PC-9 (cell line): ENCODE data around the gene TTC28.
"Not testable (repeated sequence)": the region's sequence is repeated elsewhere in the genome, so short reads cannot be mapped to it uniquely, and the experiment has no call there.

ENCODE experiments used
- EZH2 ChIP-seq: fragments of 200-600 bp; sonication (generic); IDR thresholded peaks from 2 replicates; pipeline ENCODE4 v1.8.0; 2017; ENCODE audit warnings: antibody characterized with exemption, low read depth
- TF ChIP-seq, protein P1 (sequence below): fragments of 200-600 bp; sonication (generic); conservative IDR thresholded peaks from 2 replicates; pipeline ENCODE4 v1.6.1; 2017; ENCODE audit warnings: mixed run types, antibody characterized with exemption, mild to moderate bottlenecking, moderate library complexity

DNA sequence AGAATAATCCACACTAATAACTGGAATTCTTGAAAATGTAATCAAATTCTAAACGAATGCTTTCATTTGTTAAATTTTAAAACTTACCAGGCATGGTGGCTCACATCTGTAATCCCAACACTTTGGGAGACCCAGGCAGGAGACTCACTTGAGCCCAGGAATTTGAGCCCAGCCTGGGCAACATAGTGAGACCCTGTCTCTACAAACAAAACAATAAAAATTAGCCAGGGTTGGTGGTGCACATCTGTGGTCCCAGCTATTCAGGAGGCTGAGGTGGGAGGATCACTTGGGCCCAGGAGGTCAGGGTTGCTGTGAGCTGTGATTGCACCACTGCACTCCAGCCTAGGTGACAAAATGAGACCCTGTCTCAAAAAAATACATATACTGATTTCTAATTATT, 212.6 kb downstream of the TTC28 start:
- TF ChIP-seq EZH2 = not testable (repeated sequence)
- TF ChIP-seq, protein P1, sequence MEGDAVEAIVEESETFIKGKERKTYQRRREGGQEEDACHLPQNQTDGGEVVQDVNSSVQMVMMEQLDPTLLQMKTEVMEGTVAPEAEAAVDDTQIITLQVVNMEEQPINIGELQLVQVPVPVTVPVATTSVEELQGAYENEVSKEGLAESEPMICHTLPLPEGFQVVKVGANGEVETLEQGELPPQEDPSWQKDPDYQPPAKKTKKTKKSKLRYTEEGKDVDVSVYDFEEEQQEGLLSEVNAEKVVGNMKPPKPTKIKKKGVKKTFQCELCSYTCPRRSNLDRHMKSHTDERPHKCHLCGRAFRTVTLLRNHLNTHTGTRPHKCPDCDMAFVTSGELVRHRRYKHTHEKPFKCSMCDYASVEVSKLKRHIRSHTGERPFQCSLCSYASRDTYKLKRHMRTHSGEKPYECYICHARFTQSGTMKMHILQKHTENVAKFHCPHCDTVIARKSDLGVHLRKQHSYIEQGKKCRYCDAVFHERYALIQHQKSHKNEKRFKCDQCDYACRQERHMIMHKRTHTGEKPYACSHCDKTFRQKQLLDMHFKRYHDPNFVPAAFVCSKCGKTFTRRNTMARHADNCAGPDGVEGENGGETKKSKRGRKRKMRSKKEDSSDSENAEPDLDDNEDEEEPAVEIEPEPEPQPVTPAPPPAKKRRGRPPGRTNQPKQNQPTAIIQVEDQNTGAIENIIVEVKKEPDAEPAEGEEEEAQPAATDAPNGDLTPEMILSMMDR = not testable (repeated sequence)
